PFSK-1 (cell line): Measurements from ENCODE around the gene MUC2.

Experiments
- FOXP2 ChIP-seq: optimal IDR thresholded peaks from 2 replicates; pipeline ENCODE3; 2011; ENCODE audit warnings: borderline replicate concordance, control low read depth, inconsistent platforms; ENCODE audit not compliant: insufficient read depth; ENCODE audit errors: extremely low read length, extremely low read depth
- POLR2AphosphoS5 ChIP-seq: IDR thresholded peaks from 2 replicates; pipeline ENCODE4 v1.6.1; 2012; ENCODE audit warnings: low read depth, mild to moderate bottlenecking, control low read depth, low read length, moderate library complexity
- REST ChIP-seq, 2 experiments: IDR thresholded peaks; 2 replicates each; pipeline versions ENCODE4 v1.6.1 to v1.8.0; 2011 to 2012; ENCODE audit warnings: low read depth in 2 of 2, low read length in 2 of 2, control low read depth in 1 of 2, inconsistent platforms in 1 of 2, mild to moderate bottlenecking in 1 of 2, moderate library complexity in 1 of 2; ENCODE audit not compliant: insufficient read depth in 1 of 2
- SIN3A ChIP-seq: IDR thresholded peaks from 2 replicates; pipeline ENCODE4 v1.6.1; 2012; ENCODE audit warnings: mild to moderate bottlenecking, low read length, moderate library complexity, borderline replicate concordance; ENCODE audit not compliant: insufficient read depth
- TAF1 ChIP-seq: IDR thresholded peaks from 2 replicates; pipeline ENCODE4 v1.6.1; 2012; ENCODE audit warnings: low read length, control low read depth, borderline replicate concordance; ENCODE audit not compliant: insufficient read depth

MUC2 gene

DNA sequence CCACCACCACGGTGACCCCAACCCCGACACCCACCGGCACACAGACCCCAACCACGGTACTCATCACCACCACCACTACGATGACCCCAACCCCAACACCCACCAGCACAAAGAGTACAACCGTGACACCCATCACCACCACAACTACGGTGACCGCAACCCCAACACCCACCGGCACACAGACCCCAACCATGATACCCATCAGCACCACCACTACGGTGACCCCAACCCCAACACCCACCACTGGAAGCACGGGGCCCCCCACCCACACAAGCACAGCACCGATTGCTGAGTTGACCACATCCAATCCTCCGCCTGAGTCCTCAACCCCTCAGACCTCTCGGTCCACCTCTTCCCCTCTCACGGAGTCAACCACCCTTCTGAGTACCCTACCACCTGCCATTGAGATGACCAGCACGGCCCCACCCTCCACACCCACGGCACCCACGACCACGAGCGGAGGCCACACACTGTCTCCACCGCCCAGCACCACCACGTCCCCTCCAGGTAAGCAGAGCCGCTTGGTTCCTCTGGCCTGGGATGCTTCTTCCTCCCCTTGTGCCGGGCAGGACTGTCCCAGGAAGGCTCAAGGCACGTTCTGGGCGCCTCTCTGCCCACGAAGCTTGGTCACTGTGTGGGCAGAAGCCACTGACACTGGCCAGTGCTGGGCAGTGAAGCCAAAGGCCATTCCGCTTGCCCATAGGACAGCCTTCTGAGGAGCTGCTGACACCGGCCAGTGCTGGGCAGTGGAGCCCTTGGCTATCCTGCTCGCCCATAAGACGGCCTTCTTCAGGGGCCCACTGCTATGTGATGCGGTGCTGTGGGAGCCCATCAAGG lies 25.1 kb downstream of the MUC2 start:
- TF ChIP-seq REST (IDR thresholded peaks at IDR 0.05; ENCODE audit: insufficient read depth in 1 of 2, low read depth in 2 of 2, low read length in 2 of 2) (no peak), SIN3A (no peak), POLR2AphosphoS5 (no peak), TAF1 (no peak), FOXP2 (no peak)

GRCh38 chr11:1100417-1101245 lies 26.0 kb downstream of the MUC2 start:
- TF ChIP-seq FOXP2 (no peak), TAF1 (no peak), SIN3A (no peak), POLR2AphosphoS5 (no peak), REST (IDR thresholded peaks at IDR 0.05; ENCODE audit: insufficient read depth in 1 of 2, low read depth in 2 of 2, low read length in 2 of 2) (no peak)

GRCh38 chr11:1101318-1102089 lies 26.8 kb downstream of the MUC2 start:
- TF ChIP-seq POLR2AphosphoS5 (no peak), REST (IDR thresholded peaks at IDR 0.05; ENCODE audit: insufficient read depth in 1 of 2, low read depth in 2 of 2, low read length in 2 of 2) (no peak), TAF1 (no peak), FOXP2 (no peak), SIN3A (no peak)

DNA sequence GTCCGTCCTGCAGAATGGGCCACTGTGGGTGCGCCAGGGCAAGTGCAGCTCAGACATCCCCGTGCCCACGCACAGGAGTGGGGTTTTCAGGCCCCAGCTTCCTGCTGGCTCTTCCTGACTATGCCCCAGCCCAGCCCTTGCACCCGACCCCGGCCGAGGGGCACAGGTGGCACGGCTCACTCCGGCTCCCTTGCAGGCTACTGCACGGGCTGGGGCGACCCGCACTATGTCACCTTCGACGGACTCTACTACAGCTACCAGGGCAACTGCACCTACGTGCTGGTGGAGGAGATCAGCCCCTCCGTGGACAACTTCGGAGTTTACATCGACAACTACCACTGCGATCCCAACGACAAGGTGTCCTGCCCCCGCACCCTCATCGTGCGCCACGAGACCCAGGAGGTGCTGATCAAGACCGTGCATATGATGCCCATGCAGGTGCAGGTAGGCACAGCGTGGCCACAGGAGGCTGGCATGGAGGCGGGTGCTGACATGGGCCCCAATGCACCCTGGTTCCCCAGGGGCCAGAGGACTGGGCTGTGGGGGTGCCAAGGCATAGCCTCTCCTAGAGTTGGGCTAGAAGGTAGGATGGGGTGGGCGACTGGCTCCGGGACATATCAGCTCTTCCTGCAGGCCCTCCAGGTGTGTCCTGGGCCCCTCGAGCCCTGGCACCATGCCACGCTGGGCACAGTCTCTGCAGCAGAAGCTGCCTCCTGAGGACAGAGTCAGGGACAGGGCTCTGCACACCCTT lies 27.7 kb downstream of the MUC2 start:
- TF ChIP-seq TAF1 (no peak), SIN3A (no peak), FOXP2 (no peak), POLR2AphosphoS5 (no peak), REST (IDR thresholded peaks at IDR 0.05; ENCODE audit: insufficient read depth in 1 of 2, low read depth in 2 of 2, low read length in 2 of 2) (no peak)
